GM18868 (cell line): ENCODE results near the gene CLSTN2.

ENCODE experiments used
- ATAC-seq: cut with Tn5 transposase; IDR thresholded peaks from one replicate; pipeline ENCODE4 v1.9.1; 2021; ENCODE audit warnings: mild to moderate bottlenecking, moderate library complexity; ENCODE audit not compliant: unreplicated experiment

Gene CLSTN2

DNA sequence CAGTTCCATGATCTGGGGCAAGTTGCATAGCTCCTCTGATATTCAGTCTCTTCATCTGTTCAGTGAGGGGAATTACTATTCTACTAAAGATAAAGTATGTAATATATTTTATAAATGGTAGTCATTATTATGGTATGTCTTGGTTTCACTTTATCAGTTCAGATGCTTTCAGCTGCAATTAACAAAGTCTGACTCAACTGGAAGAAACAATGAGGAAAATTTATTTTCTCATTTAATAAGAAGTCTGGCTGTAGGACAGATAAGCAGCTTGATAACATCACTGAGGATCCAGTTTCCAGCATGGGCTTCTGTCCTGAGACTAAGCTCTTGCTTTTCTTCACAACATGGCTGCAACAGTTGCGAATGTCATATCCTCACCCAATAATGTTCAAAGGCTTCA is 388.6 kb downstream of the CLSTN2 start:
- ATAC-seq, result no peak

DNA sequence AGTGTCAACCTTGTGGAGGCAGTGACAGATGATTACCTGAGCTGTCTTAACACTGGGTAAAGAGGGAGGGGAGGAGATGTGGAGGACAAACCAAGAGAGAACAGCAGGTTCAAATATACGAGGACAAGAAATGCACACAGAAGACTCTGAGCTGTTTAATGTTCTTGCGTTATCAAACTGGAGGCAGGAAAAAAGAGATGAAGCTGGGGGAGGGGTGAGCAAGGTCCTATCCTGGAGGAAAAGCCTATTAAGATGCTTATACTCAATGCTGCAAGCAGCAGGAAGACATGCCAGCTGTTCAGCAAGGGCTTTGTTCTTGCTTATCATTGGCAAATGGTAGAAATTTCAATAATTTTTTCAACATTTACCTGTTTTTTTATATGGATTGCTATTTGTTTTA is 397.1 kb downstream of the CLSTN2 start:
- no peak for ATAC-seq

DNA sequence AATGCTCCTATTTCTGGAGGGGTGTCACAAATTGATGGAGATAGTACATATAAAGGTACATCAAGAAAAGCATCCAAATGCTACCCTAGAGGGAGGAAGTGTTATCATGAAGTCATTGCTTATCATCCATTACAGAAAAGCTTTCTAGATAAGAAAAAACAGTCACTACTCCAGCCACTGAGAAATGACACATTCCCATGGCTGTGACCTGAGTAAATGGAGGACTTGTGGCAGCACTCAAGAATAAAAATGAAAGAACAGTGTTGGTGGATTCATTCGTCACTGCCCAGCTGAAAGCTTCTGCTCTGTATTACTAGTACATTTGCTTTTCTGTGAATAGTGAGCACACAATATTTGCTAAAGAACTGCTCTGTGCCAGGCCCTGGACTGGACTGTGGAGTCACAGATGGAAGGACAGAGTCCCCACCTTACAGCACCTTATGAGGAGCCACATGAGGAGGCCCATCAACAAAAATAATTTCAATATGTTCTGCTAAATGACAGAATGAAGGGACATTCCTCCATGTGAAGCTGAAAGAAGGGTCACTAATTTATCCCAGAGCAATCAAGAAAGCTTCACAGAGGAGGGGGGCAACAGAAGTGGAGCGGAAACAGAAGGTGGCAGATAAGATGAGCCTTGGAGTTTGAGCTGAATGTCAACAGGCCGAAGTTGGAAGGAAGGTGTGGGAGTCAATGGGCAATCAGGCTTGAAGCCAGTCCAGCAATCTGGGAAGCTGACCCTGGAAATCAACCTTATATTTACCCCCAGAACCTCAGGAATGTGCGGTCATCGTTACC is 399.3 kb downstream of the CLSTN2 start:
- no peak for ATAC-seq

DNA sequence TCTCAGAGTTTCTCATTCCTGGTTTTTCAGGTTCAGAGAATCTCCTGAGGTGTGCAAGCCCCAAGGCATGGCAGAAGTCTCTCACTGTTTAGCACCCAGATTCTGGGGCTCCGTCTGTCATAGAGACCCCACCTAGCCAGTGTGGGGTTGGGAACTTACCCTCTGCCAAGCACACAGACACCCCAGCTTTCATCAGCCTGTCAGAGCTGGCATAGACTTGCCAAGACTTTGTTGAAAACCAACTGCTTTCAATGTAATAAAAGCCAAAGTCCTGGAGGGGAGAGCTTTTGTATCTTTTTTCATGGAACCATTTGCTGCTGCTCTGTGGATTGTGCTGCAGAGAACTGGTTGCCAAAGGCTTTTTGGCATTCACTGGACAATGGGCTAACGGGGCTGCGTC is 401.5 kb downstream of the CLSTN2 start:
- no peak for ATAC-seq

DNA sequence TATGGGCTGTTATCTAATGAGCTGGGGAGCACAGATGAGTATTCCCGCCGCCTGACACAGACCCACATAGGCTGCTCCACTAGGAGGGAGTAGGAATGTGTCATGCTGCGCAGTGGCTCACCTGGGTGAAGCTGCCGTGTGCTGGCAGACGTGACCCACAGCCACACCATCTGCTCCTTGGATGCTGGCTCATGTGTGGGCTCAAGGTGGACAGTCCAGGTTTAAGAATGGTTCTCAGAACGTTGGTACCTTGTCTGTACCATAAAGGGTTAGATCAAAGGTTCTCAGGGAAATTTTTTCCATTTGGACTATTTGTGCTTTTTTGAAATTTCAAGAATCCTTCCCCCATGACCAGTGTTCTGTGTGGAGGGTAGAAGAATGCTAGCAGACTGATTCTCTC is 403.9 kb downstream of the CLSTN2 start:
- ATAC-seq, result no peak

DNA sequence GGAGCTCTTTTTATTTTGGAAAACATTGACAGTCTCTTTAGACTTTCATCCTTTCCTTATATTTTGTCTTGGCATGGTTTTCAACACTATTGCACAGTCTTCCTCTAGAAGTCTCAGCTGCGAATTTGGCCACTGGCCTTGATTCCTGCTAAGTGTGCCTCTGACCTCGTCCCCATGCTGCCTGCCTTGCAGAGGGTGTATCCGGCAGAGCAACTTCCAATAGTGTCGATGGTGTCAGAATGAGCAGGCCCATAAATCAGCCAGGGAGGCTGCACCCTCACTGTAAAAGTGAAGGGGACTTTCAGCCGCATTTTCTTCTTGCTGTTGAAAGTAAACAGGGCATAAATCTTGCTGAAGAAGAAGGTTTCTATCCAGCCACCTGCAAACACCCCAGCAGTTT is 406.2 kb downstream of the CLSTN2 start:
- no peak for ATAC-seq

DNA sequence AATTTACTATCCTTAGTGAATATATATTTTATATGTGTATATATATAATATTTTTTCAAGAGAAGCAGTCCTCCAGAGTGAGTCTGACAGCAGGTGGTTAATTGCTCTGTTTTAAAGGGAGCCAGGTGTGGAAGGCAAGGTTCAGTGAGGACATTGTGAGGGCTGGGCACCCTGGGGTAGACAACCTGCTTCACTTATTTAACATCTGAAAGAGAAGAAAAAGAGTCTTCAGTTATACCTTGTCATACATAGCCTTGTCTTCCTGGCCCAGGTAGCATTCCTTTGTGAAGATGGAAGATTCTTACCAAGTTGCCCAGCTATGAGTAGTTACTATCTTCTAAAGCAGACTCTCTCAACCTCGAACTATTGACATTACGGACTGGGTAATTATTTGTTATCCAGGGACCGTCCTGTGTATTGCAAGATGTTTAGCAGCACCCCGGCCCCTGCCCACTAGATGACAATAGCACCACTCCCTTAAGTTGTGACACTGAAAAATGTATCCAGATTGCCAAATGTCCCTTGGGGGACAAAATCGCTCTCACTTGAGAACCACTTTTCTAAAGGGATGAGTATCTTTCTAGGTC is 406.9 kb downstream of the CLSTN2 start:
- no peak for ATAC-seq

DNA sequence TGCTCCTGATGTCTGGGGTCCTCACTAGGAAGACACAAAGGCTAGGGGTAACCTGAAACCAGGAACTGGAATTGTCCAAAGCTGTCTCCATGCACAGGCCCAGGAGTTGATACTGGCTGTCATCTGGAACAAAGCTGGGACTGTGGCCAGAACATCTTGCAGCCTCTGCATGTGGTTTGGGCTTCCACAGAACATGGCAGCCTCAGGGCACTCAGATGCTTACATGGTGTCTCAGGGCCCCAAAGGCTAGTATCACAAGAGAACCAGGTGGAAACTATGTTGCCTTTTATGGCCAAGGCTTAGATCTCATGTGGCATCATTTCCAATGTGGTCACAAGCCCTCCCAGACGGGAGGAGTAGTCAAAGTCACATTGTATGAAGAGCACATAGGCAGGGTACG is 407.7 kb downstream of the CLSTN2 start:
- no peak for ATAC-seq

DNA sequence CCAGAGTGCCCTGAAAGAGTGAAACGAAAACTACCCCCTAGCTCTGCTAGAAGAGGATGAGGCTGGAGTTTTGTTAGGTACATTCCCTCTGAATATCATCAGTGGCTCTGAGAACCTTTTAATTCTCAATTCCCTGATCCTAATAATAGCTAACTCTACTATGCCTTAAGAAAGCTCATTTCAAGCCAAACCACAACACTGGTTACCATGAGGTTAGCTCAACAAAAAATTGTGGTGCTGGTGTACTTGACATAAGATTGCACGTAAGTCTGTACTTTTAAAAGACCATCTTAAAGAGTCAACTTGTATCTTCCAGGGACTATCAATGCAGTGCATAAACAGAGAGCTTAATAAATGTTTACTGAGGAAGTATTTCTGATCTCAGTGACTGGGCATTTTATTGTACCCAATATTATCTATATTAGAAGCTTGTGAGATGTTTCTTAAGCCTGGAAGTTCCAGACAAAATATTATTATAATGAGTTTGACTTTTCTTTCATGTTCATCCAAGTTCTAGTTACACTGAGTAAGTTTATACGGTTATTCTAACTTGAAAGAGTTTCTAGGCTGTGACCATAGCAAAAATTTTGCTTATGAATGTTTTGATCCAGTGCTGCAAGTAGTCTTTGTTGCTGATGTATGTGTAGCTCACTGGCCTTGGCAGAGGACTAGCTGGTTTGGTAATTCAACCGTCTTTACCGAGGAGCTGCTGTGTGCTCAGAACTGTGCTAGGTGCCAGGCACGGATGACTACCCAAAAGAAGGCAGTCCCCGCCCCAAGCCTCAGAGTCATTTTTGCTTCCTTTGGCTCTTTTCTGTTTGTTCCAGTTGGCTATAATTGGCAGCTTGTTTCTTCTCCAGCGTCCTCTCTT is 408.5 kb downstream of the CLSTN2 start:
- ATAC-seq, result no peak

DNA sequence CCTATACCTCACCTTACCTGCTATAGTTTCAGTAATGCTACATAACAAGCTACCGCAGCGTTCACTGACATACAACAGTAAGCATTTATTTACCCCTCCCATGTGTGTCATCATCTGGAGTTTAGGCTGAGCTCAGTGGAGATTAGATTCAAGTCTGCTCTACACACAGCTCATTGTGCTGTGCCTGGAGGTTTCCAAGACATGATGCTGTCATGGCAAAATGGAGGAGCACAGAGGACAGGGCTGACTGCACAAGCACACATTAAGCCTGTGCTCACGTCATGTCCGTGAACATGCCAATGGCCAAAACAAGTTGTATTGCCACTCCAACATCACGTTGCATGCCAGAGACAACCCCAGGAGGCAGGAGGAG is 409.1 kb downstream of the CLSTN2 start:
- no peak for ATAC-seq

DNA sequence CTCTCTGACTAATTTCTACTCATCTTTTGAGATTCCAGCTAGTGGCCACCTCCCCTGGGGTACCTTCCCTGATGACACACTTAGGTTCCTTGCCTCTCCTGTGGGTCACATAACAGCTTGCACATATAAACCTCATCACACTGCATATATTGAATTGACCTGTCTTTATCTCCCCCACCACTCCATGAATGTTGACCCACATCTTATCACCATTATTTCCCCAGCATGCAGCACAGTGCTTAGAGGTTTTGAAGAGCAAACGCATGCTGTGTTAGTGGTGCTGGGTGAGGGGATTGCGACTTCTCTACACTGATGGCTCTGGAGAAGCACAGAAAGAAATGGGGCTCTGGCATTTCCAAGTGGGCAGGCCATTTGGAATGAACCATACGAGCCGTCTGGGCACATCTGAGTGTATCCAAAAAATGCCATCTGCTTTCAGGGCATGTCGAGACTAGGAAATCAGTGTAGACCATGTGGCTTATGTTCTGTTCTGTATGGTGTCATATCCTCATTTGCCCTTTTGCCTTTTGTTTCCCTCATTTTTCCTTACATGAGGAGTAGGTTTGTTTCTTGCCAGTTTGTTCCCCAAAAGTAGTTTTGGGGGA is 409.7 kb downstream of the CLSTN2 start:
- ATAC-seq, result no peak

DNA sequence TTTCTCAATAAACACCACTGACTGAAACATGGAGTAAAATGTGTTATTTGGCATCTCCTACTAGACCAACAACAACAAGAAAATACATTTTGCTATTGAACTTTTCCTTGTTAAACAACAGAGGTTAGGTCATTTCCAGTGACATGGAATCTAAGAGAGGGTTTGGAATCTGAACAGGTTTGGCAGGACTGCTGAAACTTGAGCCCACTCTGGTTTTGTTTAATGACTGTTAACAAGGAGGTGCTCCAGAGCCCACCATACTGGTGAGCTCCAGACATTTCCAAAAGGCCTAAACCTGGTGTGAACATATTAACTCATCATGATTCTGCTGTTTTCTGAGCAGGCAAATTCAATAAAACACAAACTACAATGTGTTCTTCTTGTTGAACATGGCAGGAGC is 412.2 kb downstream of the CLSTN2 start:
- no peak for ATAC-seq

DNA sequence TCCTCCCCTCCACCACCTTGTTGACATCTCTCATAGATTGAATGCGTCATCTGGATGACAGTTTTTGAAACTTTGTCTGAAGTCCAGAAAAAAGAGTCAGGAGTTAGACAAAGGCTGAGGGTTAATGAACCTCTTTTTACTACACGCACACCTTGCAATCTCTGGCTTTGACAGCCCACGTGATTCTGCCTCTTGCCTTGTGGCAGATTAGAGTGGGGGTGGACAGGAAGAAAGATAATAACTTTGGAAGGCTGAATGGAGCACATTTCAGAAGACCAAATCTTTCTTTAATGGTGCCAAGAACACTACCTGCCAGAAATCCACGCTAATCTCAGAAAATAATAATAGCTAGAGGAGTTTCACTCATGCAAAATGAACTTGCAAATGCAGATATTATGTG is 415.0 kb downstream of the CLSTN2 start:
- ATAC-seq, result no peak

DNA sequence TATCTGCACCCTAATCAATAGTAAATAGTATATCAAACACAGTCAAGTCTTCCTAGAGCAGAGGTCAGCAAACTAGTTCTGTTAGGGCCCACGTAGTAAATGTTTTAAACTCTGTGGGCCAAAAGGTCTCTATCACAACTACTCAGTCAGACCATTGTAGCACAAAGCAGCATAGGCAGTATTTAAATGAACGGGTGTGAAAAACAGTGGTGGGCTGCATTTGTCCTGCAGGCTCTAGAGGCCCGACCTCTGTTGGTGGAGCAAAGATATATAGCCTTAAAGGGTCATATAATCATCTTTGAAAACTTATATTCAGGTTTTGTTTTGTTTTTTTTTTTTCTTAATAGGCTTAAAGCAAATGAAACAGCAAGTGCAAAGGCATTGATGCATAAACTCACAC is 416.5 kb downstream of the CLSTN2 start:
- no peak for ATAC-seq

DNA sequence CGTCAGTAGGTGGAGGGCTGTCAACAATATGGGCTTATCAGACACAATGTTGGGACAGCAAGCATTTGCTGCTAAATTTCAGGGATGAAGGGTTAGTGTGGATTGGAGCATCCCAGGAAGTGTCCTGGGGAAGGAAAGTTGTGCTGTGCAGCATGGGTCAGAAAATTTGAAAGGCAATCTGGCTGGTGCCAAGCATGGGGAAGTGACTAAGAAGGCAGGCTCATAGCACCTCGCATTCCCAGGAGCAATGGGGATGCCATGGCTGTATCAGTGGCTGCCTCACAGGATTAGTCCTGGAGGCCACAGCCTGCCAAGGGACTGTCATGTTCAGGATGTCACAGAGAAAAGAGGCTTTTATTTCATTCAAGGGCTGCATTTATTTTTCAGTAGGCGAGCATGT is 420.5 kb downstream of the CLSTN2 start:
- ATAC-seq, result no peak

DNA sequence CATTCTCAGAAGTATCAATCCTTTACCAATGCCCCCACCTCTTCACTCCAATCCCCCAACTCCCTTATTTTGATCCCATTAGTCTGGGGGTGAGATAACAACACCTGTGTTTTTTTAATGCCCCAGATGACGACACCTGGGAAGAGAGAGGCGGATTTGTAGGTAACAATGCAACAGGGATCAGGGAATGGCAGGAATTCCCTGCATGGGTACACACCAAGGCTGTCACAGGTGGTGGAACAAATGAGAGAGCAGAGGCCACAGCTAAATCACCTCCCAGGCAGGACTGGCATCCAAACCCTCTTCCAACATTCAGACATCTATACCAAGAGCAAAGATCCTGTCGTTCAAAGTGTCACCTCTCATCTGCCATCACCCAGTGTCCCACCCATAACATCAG is 423.7 kb downstream of the CLSTN2 start:
- ATAC-seq, result no peak

DNA sequence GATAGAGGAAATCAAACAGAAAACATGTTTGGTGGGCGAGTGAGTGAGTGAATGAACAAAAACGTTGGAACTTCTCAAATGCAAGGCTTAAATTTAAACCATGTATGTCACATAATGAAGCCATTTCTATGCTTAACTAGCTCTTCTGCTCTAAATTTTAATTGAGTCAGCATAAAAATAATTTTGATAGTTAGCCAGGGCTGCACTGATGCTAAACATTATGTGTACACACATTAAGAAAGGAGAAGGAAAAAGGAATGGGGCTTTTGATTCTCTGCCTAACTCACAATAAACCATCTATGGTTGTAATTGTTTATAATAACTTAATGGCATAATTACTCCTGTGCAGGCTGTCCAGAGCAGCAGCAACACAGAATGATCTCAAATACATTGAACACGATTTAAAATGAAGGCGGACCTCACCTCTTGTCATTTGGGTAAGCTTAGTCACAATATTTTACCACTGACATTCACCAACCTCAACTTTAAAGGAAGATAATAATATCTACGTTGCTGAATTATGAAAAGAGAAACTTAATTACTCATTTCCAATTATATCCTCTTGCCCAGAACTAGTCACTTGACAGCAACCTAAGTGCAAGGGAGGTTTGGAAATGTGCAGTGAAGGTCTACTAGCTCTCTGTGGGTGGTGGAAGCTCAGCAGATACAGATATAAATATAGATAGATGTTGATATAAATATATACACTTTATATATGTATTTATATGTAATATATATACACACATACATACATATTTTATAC is 424.4 kb downstream of the CLSTN2 start:
- no peak for ATAC-seq

DNA sequence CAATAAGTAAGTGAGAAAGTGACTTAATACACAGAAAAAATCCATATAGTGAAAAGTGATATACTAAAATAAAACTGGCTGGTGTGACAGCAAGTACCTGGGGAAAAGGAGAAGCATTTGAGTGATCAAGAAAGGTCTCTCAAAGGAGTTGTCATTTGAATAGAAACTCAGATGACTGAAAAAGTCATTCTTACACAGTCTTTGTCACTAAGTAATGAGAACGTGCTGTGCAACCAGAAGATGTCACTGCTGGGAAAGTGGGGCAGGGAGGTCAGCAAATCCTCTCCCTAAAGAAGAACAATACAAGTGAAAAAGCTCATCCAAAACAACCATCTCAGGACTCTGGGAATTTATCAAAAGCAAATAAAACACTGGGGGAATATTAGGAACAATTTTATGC is 425.3 kb downstream of the CLSTN2 start:
- no peak for ATAC-seq

DNA sequence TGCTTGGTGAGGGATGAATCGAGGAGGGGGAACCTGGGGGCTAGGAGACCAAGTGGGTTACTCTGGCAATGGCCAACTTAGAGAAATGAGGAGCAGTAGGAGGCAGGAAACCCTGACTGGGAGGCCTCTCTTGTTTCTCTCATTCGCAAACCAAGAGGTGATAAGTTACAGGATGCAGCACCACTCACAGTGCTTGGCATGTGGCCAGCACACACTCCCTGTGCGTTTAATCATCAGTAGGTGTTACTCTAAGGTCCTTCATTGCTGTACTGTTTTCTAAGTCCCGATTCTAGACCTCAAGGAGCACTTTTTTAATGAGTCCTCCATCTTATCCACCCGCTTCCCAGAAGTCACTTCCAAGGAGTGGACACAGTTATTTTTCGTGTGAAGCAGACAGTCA is 428.8 kb downstream of the CLSTN2 start:
- no peak for ATAC-seq

DNA sequence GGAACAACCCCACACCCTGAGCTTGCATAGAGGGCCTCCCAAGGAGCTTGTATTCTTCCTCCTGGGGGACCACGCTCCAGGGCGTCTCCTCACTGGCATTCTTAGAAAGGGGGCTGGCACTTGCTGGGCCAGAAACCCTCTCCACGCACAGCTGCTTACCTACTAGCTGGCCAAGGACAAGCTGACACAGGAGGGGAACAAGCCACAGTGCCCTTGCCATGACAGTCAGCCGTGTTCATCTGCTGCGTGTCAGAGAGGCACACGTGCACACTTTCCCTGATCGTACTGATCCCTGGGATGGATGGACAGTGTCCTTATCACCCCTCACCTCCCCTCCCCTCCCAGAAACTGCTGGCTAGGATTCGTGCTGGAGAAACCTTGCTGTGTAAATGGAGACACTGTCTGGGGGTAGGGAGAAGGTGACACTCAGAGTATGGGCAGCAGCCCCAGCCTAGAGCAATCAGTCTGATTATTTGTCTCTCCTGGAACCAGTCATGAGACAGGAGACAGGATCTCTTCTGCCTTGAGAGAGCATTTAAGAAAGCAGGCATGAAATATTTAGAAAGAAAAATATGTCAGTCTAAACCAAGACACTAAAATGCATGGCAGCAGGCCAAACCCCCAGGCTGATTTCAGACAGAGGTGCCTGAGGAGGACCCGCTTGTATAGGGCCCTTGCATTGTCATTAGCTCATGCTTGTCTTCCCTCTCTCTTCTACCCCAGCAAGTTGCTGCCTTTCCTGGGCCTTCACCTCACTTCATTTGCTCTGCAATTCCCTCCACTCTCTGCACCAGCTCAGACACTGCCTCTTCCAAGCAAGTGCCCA is 431.1 kb downstream of the CLSTN2 start:
- no peak for ATAC-seq
